Right ventricle myocardium superior (tissue), 1 donor: ENCODE data around the gene DAD1. TPM values are rescaled to one million over a fixed set of nuclear protein-coding genes. Genes with fewer than 3 reads are reported as not detected.
"Not testable (repeated sequence)": the region's sequence is repeated elsewhere in the genome, so short reads cannot be mapped to it uniquely, and the experiment has no call there.

Source experiments
- ATAC-seq: fragments of 200-7000 bp; cut with Tn5 transposase; one replicate; pipeline ENCODE4 v1.9.1; 2020; ENCODE audit warnings: mild to moderate bottlenecking; ENCODE audit not compliant: poor library complexity
- DNase-seq: peaks from one replicate; pipeline ENCODE4 v3.0.0-alpha.2; 2020
- intact Hi-C: fragments of 100-400 bp; cut with DNase I; formaldehyde crosslinking; loops from one replicate; pipeline ENCODE4 v1.11.2; 2022
- long read RNA-seq: library from polyadenylated mRNA; unstranded; transcript quantifications from one replicate; pipeline ENCODE4 v2.0.0, GENCODE V29; 2021
- total RNA-seq: library from RNA; stranded (reverse); fragmentation: NEBNext Ultra II Directional; extraction: Animal tissue kit (Norgen Biotek cat#: 25700); gene quantifications from one replicate; pipeline ENCODE4 v1.2.1, GENCODE V29; 2021
- donor health status: DM: no; HTN: yes; CAD: no; lungs with severe emphysema.

The DAD1 gene
- 124 TPM for total RNA-seq
- long read RNA-seq, transcript DAD1-201 (3 exons, 731 nt): major isoform, 67 of 67 reads
- long read RNA-seq, partial matches to known transcripts: 0 of 67 reads
- long read RNA-seq, other reads (novel, unspliced or antisense): 0 of 67 reads

GRCh38 chr14:22589096-22589839, at the start of gene DAD1:
Gene DAD1 (minus strand): TSS chr14:22589224. CDS start chr14:22589157, 67 bp downstream.
- peak; percentile 99 for ATAC-seq
- intact Hi-C loops: no loop called here
- peak; percentile 99 for DNase-seq

- DNase-seq, intact Hi-C loops, ATAC-seq: not testable (repeated sequence)
These were observed 47.0 kb upstream of the DAD1 start for GRCh38 chr14:22635980-22636379.

GRCh38 chr14:22634233-22634900, 45.3 kb upstream of the DAD1 start:
- ATAC-seq: no peak
- intact Hi-C loops: no loop called here
- no peak for DNase-seq

DNA sequence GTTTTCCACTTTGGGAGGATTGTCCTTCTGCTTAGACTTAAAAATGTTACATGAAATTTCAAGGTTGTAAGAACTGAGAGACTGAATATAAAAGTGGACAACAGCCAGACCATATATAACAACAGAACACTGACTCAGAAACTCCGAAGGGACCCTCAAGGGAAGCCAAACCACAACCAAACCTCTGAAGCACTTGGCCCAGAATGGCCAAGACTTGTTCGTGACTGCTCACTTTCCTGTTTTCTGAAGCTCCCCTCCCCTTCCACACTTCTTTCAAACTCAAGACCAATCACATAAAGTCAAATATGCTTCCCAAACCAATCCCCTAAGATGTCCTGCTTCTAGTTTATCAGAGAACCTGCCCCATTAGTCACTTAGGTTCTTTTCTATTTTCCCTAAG, 41.5 kb upstream of the DAD1 start:
- ATAC-seq (no peak), DNase-seq (no peak)
- intact Hi-C loops: no loop called here

GRCh38 chr14:22630066-22630465, 41.0 kb upstream of the DAD1 start:
- intact Hi-C loops: no loop called here
- no peak for ATAC-seq
- DNase-seq: no peak

DNA sequence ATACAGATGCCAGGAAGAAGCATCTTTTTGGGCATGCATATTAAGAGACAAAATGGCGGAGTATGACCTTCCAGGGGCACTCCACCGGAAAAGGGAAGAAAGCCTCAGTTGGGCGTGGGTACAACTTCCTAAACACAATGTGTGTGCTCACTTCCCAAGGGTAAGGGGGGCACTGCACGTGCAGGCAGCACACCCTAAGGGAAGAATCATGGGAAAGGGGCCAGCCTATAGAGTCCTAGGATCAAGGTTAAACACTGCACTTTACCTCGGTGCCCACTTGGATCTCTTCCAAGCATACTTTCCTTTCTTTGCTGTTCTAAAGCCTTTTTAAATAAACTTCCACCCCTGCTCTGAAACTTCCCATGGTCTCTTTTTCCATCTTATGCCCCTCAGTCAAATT, 40.3 kb upstream of the DAD1 start:
- intact Hi-C loops: no loop called here
- ATAC-seq: no peak
- no peak for DNase-seq

- DNase-seq: no peak
- intact Hi-C loops: no loop called here
- ATAC-seq: no peak
These were observed 38.7 kb upstream of the DAD1 start for GRCh38 chr14:22627506-22628263.

GRCh38 chr14:22626590-22626989, 37.6 kb upstream of the DAD1 start:
- ATAC-seq (no peak), DNase-seq (no peak)
- intact Hi-C loops: no loop called here

DNA sequence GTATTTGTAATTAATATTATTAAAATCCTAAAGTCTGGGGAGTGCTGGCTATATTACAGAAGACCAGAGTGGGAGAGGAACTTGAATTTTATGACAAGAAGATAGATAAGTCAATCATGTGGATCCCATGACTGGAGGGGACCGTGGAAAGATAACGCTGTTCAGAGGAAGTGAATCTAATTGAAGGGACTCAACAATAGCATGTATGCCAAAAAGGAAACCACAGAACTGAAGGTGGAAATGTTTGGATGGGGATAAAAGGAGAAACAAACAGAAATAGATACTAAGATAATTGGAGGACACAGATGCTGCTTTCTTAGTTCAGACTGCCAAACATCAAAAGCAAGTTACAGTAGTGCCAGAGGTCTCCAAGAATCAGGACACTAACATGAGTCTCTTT, 34.0 kb upstream of the DAD1 start:
- DNase-seq: no peak
- no peak for ATAC-seq
- intact Hi-C loops: no loop called here

GRCh38 chr14:22622255-22622654, 33.2 kb upstream of the DAD1 start:
- intact Hi-C loops: no loop called here
- ATAC-seq (no peak), DNase-seq (no peak)

DNA sequence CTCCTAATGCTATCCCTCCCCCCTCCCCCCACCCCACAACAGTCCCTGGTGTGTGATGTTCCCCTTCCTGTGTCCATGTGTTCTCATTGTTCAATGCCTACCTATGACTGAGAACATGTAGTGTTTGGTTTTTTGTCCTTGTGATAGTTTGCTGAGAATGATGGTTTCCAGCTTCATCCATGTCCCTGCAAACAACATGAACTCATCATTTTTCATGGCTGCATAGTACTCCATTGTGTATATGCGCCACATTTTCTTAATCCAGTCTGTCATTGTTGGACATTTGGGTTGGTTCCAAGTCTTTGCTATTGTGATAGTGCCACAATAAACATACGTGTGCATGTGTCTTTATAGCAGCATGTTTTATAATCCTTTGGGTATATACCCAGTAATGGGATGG, 26.7 kb upstream of the DAD1 start:
- ATAC-seq, intact Hi-C loops: not testable (repeated sequence)

GRCh38 chr14:22614240-22614799, 25.3 kb upstream of the DAD1 start:
- DNase-seq: no peak
- ATAC-seq: peak; percentile 61

More for the DNA sequence above, 26.7 kb upstream of the DAD1 start:
- DNase-seq: not testable (repeated sequence)

GRCh38 chr14:22613736-22614239, 24.8 kb upstream of the DAD1 start:
- intact Hi-C loops: no loop called here
- DNase-seq: no peak
- ATAC-seq: no peak

More at GRCh38 chr14:22614240-22614799, 25.3 kb upstream of the DAD1 start:
- intact Hi-C loops: no loop called here

DNA sequence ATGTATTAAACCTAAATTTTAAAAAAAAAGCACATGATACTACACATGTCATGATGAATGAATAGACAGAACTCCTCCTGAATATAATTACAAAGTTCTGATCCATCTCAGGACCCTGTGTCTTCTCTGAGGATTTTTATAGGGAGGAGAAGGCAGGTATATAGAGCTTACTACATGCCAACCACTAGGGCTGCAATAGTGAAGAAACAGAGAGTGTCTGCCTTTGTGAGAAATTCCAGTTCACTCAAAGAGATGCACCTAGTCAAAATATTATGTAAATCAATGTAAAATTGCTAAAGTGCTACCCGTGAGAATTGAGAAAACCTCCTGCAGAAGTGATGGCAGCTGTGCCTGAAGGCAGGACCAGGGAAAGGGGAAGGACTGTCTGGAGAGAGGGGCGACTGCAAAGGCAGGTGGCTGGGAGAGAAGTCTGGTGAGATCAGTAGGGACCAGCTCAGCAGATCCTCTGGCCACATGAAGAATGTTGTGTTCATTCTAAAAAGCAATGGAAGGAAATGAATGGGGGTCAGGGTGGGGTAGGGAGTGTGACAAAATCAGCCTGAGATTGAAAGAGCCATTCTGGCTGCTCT, 24.2 kb upstream of the DAD1 start:
- intact Hi-C loops: no loop called here
- no peak for ATAC-seq

GRCh38 chr14:22610931-22611330, 21.9 kb upstream of the DAD1 start:
- no peak for ATAC-seq
- DNase-seq: no peak
- intact Hi-C loops: no loop called here

More for the DNA sequence above, 24.2 kb upstream of the DAD1 start:
- DNase-seq: no peak

DNA sequence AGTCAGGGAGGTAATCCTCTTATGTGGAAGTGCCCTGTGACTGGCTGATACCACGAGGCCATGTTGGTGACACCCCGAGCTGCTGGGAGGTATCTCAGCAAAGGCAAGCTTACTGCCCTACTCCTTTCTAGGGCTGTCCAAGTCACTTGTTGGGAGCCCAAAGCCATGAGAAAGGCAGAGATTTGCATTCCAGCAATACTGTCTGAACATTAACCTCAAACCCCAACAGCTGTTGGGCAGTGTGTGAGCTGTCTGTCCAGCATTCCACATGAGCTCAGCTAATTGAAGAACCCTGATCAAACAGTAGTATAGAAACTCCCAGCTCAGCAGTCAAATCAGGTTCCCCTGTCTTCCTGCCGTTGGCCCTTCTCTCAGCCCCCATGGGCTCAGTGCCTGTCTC, 18.3 kb upstream of the DAD1 start:
- intact Hi-C loops: no loop called here
- DNase-seq (no peak), ATAC-seq (no peak)

- no peak for ATAC-seq
- no peak for DNase-seq
- intact Hi-C loops: no loop called here
These were observed 17.4 kb upstream of the DAD1 start for GRCh38 chr14:22606380-22606779.

GRCh38 chr14:22602862-22603261, 13.8 kb upstream of the DAD1 start:
- DNase-seq (no peak), ATAC-seq (no peak)
- intact Hi-C loops: no loop called here
